ENCODE results near the gene RSPO4. TPM values are rescaled to one million over a fixed set of nuclear protein-coding genes. Genes with fewer than 3 reads are reported as not detected.

The RSPO4 gene
- total and polyA plus RNA-seq, 9 of the 15 experiments (the other 6 are each of a cell fraction or from before 2014, with no cell fraction given): 0.04 to 0.34 TPM; not detected in 7

DNA sequence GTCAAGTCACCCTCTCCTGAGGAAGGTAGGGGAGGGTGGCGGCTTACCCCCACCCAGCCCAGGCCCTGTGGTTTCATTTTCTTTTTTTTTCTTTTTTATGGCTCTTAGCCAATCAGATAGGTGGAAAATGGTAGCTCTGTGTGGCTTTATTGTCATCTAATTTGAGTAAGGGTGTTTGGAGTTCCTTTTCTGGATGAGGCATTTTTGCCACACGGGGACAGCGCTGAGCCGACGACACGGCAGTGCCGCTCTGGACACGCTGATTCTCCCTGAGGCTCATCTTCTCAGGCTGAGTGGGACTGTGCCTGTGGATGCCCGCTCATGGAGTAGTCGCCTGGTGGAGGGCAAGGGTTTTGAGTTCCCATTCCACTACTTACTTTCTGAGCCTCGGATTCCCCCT, 48.4 kb downstream of the RSPO4 start:
- no peaks in the 10 kb centered on the region for H3K9me3 ChIP-seq (replicated peaks; ENCODE audit: control insufficient read depth, insufficient read depth, low read depth, low read length)
- no peak overlapping the region for H3K4me2 ChIP-seq (ENCODE audit: insufficient read depth, low read length)
- H3K79me2 ChIP-seq (ENCODE audit: control insufficient read depth, insufficient read depth, low read length): no peaks in the 10 kb centered on the region
- no peak for FAIRE-seq
- no peak overlapping the region for H3K9ac ChIP-seq (ENCODE audit: insufficient read depth in 1 of 2, low read depth in 2 of 2, low read length in 2 of 2)
- 0% methylated on average over 10 of the region's 11 CpGs for WGBS (ENCODE audit: insufficient coverage, low coverage, missing lambda C conversion rate)
- ATAC-seq: peak; percentile 55
- POLR2A ChIA-PET: interaction anchor here (0.7 kb wide), 1 partner anchor 33 kb away, joined by 3 read pairs; no protein-coding TSS in a partner anchor
- no peak overlapping the region for H3K27ac ChIP-seq (ENCODE audit: extremely low read depth, low read depth, low read length)
- H3K4me3 ChIP-seq: no peak overlapping the region
- peaks cover 7 to 52% of the 10 kb centered on the region in 2 experiments for H3K27me3 ChIP-seq (ENCODE audit: control insufficient read depth in 2 of 2, insufficient read depth in 2 of 2, low read length in 2 of 2)
- H2AFZ ChIP-seq (ENCODE audit: low read depth, low read length): no peak overlapping the region
- H4K20me1 ChIP-seq (replicated peaks; ENCODE audit: control insufficient read depth, insufficient read depth, low read length): no peaks in the 10 kb centered on the region
- intact Hi-C loops (cut with micrococcal nuclease): no loop called here
- H3K36me3 ChIP-seq (ENCODE audit: control insufficient read depth, insufficient read depth, low read length): no peaks in the 10 kb centered on the region
- no TSS peak for BruUV-seq (replicated peaks)
- peaks cover 0 to 3% of the 10 kb centered on the region in 2 experiments; a peak in 2 of 5 replicates for H3K4me1 ChIP-seq (replicated peaks in 1 of 2; ENCODE audit: control insufficient read depth in 2 of 2, insufficient read depth in 2 of 2, low read length in 2 of 2)
- CTCF ChIA-PET (ENCODE audit: low intra/inter-chr PET ratio): interaction anchor here (0.9 kb wide), 1 partner anchor 141 kb away, joined by 3 read pairs; no protein-coding TSS in a partner anchor
- in situ Hi-C loops (cut with MboI): no loop called here
- no peaks in the 10 kb centered on the region for H3K9me1 ChIP-seq (ENCODE audit: control insufficient read depth, insufficient read depth, low read length)
- DNase-seq (ENCODE audit: extremely low read depth in 1 of 4, low spot score in 3 of 4): peak in 2 of 4 experiments; percentile 10 to 14
- TF ChIP-seq CHD2 (IDR thresholded peaks at IDR 0.05; ENCODE audit: low read depth, low read length) (no peak), HIVEP1 (CRISPR knock-in tag; IDR thresholded peaks at IDR 0.05) (no peak), ZNF212 (CRISPR knock-in tag; IDR thresholded peaks at IDR 0.05) (no peak), SUPT5H (IDR thresholded peaks at IDR 0.05) (no peak), TEAD4 (IDR thresholded peaks at IDR 0.05; ENCODE audit: low read length) (peak; percentile 56), TEAD4 (CRISPR knock-in tag; IDR thresholded peaks at IDR 0.05; ENCODE audit: borderline replicate concordance) (no peak), TEAD2 (tag; IDR thresholded peaks at IDR 0.05) (peak; percentile 76; the same call in 1 of the 2 replicates), TEAD1 (CRISPR knock-in tag; IDR thresholded peaks at IDR 0.05) (peak; percentile 79 to 93), NFIC (IDR thresholded peaks at IDR 0.05) (peak; percentile 82), DIDO1 (tag; IDR thresholded peaks at IDR 0.05; ENCODE audit: low read depth) (no peak), RAD21 (CRISPR knock-in tag; conservative IDR thresholded peaks at IDR 0.05 in 1 of 2, IDR thresholded peaks at IDR 0.05 in 1 of 2) (peak; percentile 27 to 46)
- TF ChIP-seq, protein P1, sequence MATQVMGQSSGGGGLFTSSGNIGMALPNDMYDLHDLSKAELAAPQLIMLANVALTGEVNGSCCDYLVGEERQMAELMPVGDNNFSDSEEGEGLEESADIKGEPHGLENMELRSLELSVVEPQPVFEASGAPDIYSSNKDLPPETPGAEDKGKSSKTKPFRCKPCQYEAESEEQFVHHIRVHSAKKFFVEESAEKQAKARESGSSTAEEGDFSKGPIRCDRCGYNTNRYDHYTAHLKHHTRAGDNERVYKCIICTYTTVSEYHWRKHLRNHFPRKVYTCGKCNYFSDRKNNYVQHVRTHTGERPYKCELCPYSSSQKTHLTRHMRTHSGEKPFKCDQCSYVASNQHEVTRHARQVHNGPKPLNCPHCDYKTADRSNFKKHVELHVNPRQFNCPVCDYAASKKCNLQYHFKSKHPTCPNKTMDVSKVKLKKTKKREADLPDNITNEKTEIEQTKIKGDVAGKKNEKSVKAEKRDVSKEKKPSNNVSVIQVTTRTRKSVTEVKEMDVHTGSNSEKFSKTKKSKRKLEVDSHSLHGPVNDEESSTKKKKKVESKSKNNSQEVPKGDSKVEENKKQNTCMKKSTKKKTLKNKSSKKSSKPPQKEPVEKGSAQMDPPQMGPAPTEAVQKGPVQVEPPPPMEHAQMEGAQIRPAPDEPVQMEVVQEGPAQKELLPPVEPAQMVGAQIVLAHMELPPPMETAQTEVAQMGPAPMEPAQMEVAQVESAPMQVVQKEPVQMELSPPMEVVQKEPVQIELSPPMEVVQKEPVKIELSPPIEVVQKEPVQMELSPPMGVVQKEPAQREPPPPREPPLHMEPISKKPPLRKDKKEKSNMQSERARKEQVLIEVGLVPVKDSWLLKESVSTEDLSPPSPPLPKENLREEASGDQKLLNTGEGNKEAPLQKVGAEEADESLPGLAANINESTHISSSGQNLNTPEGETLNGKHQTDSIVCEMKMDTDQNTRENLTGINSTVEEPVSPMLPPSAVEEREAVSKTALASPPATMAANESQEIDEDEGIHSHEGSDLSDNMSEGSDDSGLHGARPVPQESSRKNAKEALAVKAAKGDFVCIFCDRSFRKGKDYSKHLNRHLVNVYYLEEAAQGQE (IDR thresholded peaks at IDR 0.05; ENCODE audit: borderline replicate concordance): 0 out of 2 replicates have a peak, but pooled peaks have one; percentile 20
- TF ChIP-seq, protein P1 (CRISPR knock-in tag; IDR thresholded peaks at IDR 0.05; ENCODE audit: low read depth): no peak
- TF ChIP-seq, protein P2, sequence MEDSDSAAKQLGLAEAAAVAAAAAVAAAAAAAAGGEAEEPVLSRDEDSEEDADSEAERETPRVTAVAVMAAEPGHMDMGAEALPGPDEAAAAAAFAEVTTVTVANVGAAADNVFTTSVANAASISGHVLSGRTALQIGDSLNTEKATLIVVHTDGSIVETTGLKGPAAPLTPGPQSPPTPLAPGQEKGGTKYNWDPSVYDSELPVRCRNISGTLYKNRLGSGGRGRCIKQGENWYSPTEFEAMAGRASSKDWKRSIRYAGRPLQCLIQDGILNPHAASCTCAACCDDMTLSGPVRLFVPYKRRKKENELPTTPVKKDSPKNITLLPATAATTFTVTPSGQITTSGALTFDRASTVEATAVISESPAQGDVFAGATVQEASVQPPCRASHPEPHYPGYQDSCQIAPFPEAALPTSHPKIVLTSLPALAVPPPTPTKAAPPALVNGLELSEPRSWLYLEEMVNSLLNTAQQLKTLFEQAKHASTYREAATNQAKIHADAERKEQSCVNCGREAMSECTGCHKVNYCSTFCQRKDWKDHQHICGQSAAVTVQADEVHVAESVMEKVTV (CRISPR knock-in tag; IDR thresholded peaks at IDR 0.05): 0 out of 2 replicates have a peak, but pooled peaks have one; percentile 18
